Gastrocnemius medialis (tissue), 4 donors: ENCODE results near the gene PGLYRP2.

ENCODE experiments used
- CTCF ChIP-seq, 5 experiments: fragments of 450-650 bp in 3 of 5; fragments of 200-600 bp in 2 of 5; sonication (generic) in 2 of 5; IDR thresholded peaks in 4 of 5; conservative IDR thresholded peaks in 1 of 5; 1 replicate in 4 of 5; 2 replicates in 1 of 5; pipeline ENCODE4 v1.5.1; 2016 to 2019; ENCODE audit warnings: antibody characterized with exemption in 5 of 5, mild to moderate bottlenecking in 3 of 5, moderate library complexity in 3 of 5
- POLR2A ChIP-seq, 2 donors: fragments of 450-650 bp; IDR thresholded peaks; one replicate each; pipeline ENCODE4 v1.6.1; 2017; ENCODE audit warnings: antibody characterized with exemption in 2 of 2, mild to moderate bottlenecking in 2 of 2, moderate library complexity in 2 of 2

GRCh38 chr19:15487038-15487437, 7.7 kb upstream of the PGLYRP2 start:
- no peak for TF ChIP-seq POLR2A (IDR thresholded peaks at IDR 0.05)
- no peak for TF ChIP-seq CTCF (IDR thresholded peaks at IDR 0.05 in 4 of 5, conservative IDR thresholded peaks at IDR 0.05 in 1 of 5)
